ENCODE measurements around the gene CFAP58.

DNA sequence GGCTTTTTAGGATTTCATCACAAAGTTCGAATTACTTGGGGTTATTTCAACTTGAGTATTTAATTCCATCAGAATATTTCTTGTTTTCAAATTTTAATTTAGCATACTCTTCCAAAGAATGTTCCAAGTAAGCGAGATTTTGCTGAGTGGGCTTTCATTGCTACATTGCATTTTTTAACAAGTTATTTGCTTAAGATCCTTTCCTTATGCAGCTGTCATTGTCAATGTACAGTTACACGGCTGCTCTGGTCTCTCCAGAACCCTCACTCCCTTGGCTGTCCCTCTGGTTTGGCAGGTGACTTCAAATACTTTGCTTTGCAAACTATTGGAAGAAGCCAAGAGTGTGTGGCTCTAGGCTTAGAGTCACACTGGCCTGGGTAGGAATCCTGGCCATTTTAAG is 80.0 kb downstream of the CFAP58 start:
- no peak for TF ChIP-seq POLR2A (IDR thresholded peaks at IDR 0.05; ENCODE audit: low read depth, low read length)
- no peak for TF ChIP-seq TAF1 (IDR thresholded peaks at IDR 0.05; ENCODE audit: borderline replicate concordance, low read depth, low read length)
- no peak for TF ChIP-seq POLR2AphosphoS5 (IDR thresholded peaks at IDR 0.05; ENCODE audit: low read depth, low read length)

All from GM12892 (cell line).